Naive thymus-derived CD4-positive, alpha-beta T cell (primary cell): ENCODE results near the gene MFSD6. TPM values are rescaled to one million over a fixed set of nuclear protein-coding genes. Genes with fewer than 3 reads are reported as not detected.

Source experiments
- ATAC-seq: fragments of 150-1000 bp; cut with Tn5 transposase; 2 replicates; pipeline ENCODE4 v1.10.0; 2021; ENCODE audit warnings: mild to moderate bottlenecking, moderate library complexity
- CTCF ChIA-PET: fragments of 350-600 bp; sonication (Branson Sonifier 250); formaldehyde crosslinking; loops from one replicate; lab custom pipeline; 2021; ENCODE audit warnings: antibody characterized with exemption; lab: Charles Lee
- POLR2A ChIA-PET: fragments of 350-600 bp; sonication (Branson Sonifier 250); formaldehyde crosslinking; loops from one replicate; lab custom pipeline; 2021; ENCODE audit warnings: antibody characterized with exemption, inconsistent platforms; lab: Charles Lee
- DNase-seq, 9 donors: peaks; one replicate each; pipeline versions ENCODE4 v3.0.0 to v3.0.0-alpha.2; 2020 to 2022; ENCODE audit warnings: mixed read lengths in 1 of 9
- H3K27ac ChIP-seq: one replicate; pipeline ENCODE4 v1.7.0; 2013; ENCODE audit warnings: mild to moderate bottlenecking, low read depth, low read length, moderate library complexity
- H3K27me3 ChIP-seq, 2 donors: one replicate each; pipeline ENCODE4 v1.7.0; 2013; ENCODE audit warnings: low read length in 2 of 2, mild to moderate bottlenecking in 2 of 2, moderate library complexity in 2 of 2; ENCODE audit not compliant: control insufficient read depth in 2 of 2, insufficient read depth in 2 of 2
- H3K36me3 ChIP-seq, 3 experiments: 1 replicate in 2 of 3; 2 replicates in 1 of 3; pipeline ENCODE4 v1.7.0; 2013; ENCODE audit warnings: low read length in 3 of 3, mild to moderate bottlenecking in 3 of 3, moderate library complexity in 1 of 3; ENCODE audit not compliant: insufficient read depth in 3 of 3, control insufficient read depth in 2 of 3
- H3K4me1 ChIP-seq, 2 donors: one replicate each; pipeline ENCODE4 v1.7.0; 2013; ENCODE audit warnings: low read length in 2 of 2, mild to moderate bottlenecking in 2 of 2, moderate library complexity in 1 of 2; ENCODE audit not compliant: control insufficient read depth in 2 of 2, insufficient read depth in 2 of 2
- H3K4me3 ChIP-seq: 2 replicates; pipeline ENCODE4 v1.7.0; 2013; ENCODE audit warnings: mild to moderate bottlenecking, low read length
- H3K9me3 ChIP-seq, 3 experiments: 1 replicate in 2 of 3; 2 replicates in 1 of 3; pipeline ENCODE4 v1.7.0; 2013; ENCODE audit warnings: low read length in 3 of 3; ENCODE audit not compliant: control insufficient read depth in 2 of 3
- H3K27ac Mint-ChIP-seq, 9 donors: one replicate each; pipeline ENCODE4 v1.8.0; 2020 to 2022; ENCODE audit warnings: mixed read lengths in 9 of 9, mild to moderate bottlenecking in 8 of 9, moderate library complexity in 5 of 9, inconsistent platforms in 2 of 9
- H3K27me3 Mint-ChIP-seq, 5 donors: one replicate each; pipeline ENCODE4 v1.8.0; 2021 to 2022; ENCODE audit warnings: mixed read lengths in 5 of 5, mild to moderate bottlenecking in 1 of 5
- H3K36me3 Mint-ChIP-seq, 5 donors: one replicate each; pipeline ENCODE4 v1.8.0; 2020 to 2022; ENCODE audit warnings: mixed read lengths in 5 of 5, mild to moderate bottlenecking in 3 of 5, inconsistent platforms in 1 of 5
- H3K4me1 Mint-ChIP-seq, 7 donors: one replicate each; pipeline ENCODE4 v1.8.0; 2020 to 2022; ENCODE audit warnings: mixed read lengths in 7 of 7, mild to moderate bottlenecking in 3 of 7, inconsistent platforms in 1 of 7
- H3K4me3 Mint-ChIP-seq, 10 donors: one replicate each; pipeline ENCODE4 v1.8.0; 2020 to 2022; ENCODE audit warnings: mild to moderate bottlenecking in 10 of 10, mixed read lengths in 10 of 10, moderate library complexity in 6 of 10, inconsistent platforms in 2 of 10
- H3K9me3 Mint-ChIP-seq, 11 donors: one replicate each; pipeline ENCODE4 v1.8.0; 2020 to 2022; ENCODE audit warnings: mixed read lengths in 11 of 11, mild to moderate bottlenecking in 4 of 11, inconsistent platforms in 1 of 11, moderate library complexity in 1 of 11
- intact Hi-C, 2 donors: fragments of 100-400 bp; cut with micrococcal nuclease; formaldehyde crosslinking; loops; one replicate each; pipeline ENCODE4 v1.15.1; 2023
- polyA plus RNA-seq, 2 donors: library from polyadenylated mRNA; unstranded; fragments of 300-500 nt; fragmentation: Illumina TruSeq; gene quantifications; one replicate each; pipeline ENCODE4 v1.2.3, GENCODE V29; 2021
- total RNA-seq, 6 experiments: library from RNA in 5 of 6; stranded (reverse) in 5 of 6; gene quantifications; 1 replicate in 5 of 6; 2 replicates in 1 of 6; pipeline ENCODE4 v1.2.3 and lab custom pipeline; 2021 to 2026

MFSD6 gene
- total and polyA plus RNA-seq, 7 experiments from 2014 or later = 16.5 to 49.3 (median 38.8) TPM

DNA sequence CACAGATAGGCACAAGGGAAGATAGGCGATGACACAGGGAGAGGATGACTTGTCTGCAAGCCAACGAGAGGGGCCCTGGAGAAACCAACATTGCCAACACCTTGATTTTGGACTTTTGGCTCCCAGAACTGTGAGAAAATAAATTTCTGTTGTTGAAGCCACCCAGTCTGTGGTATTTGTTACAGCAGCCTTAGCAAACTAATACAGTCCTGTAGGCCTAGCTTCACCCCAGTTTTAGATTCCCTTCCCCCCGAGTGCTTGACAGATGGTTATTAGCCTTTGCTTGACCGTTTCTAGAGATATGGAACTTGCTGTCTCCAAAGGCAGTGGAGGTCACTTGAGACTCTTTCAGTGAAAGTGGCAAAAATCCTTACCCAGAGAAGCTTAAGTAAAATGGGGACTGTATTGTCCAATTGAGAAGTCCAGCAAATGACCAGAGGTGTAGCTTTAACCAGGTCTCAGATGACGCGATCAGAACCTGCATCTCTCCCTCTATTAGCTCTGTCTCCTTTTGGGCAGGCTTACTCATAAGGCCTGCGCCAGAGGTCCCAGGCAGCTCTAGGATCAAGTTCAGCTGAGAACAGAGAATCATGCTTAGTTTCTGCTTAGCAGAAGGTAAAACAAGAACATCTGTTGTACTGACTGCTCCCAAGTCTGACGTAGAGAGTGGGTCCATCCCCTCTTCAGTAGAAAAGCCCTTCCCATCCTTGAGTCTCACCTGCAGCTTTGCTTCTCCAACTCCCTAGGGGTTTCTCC, 50.4 kb downstream of the MFSD6 start:
- peak overlapping the region in 3 of 10 donors; percentile 7 to 23 (median 8) for H3K4me3 Mint-ChIP-seq

DNA sequence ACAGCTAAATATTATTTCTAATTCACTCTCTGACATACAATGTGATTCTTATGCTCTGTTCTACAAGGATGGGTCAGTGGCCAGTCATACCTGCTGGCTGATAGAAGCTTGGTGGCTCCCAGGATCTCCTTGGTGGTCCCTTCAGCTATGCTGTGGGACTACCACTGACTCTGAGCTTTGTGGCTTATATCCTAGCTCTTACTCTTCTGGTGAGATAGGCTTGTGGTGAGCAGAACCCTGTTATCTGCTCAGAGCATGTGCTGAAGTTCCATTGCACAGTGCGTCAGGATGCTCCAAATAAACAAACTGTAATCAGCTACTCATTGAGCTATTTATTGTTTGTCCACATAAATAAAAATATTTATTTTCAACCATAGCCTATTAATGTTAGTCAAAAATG, 51.7 kb downstream of the MFSD6 start:
- H3K4me3 ChIP-seq = no peak overlapping the region
- no peaks in the 10 kb centered on the region for H3K27me3 Mint-ChIP-seq
- ChIA-PET POLR2A (interaction anchor here (1.2 kb wide), 1 partner anchor 74 kb away, joined by 3 read pairs; the partner anchor contains the start of gene NEMP2), CTCF (interaction anchor here (0.6 to 1.0 kb wide), 2 partner anchors 16 to 18 kb away, joined by 3 read pairs; no protein-coding TSS in a partner anchor)
- intact Hi-C loops = loop anchor here in 1 of 2 donors (2.0 kb wide), 1 partner anchor 15 kb away; no protein-coding TSS in a partner anchor
- H3K9me3 ChIP-seq = no peaks in the 10 kb centered on the region
- no peak overlapping the region for H3K27ac ChIP-seq
- H3K27ac Mint-ChIP-seq = peak overlapping the region in 2 of 9 donors; percentile 2 to 5
- DNase-seq = no peak
- peaks cover 0 to 17% of the 10 kb centered on the region in 2 donors for H3K4me1 ChIP-seq
- H3K36me3 ChIP-seq = peaks cover 0 to 22% (median 0%) of the 10 kb centered on the region in 3 experiments
- H3K36me3 Mint-ChIP-seq = peaks cover 6 to 55% (median 35%) of the 10 kb centered on the region in 5 donors
- no peak overlapping the region for H3K4me3 Mint-ChIP-seq
- no peaks in the 10 kb centered on the region for H3K9me3 Mint-ChIP-seq
- H3K4me1 Mint-ChIP-seq = peaks cover 9 to 85% (median 76%) of the 10 kb centered on the region in 7 donors
- ATAC-seq = no peak
- H3K27me3 ChIP-seq = no peaks in the 10 kb centered on the region

More for the DNA sequence above, 50.4 kb downstream of the MFSD6 start:
- Mint-ChIP-seq H3K27ac (peak overlapping the region in 5 of 9 donors; percentile 20 to 38 (median 30)), H3K27me3 (no peaks in the 10 kb centered on the region), H3K36me3 (peaks cover 6 to 62% (median 39%) of the 10 kb centered on the region in 5 donors), H3K4me1 (peaks cover 3 to 84% (median 72%) of the 10 kb centered on the region in 7 donors), H3K9me3 (peaks cover 0 to 1% (median 0%) of the 10 kb centered on the region in 11 donors)
- no peak overlapping the region for H3K4me3 ChIP-seq
- ATAC-seq (no peak), DNase-seq (no peak)
- no peaks in the 10 kb centered on the region for H3K9me3 ChIP-seq
- no peak overlapping the region for H3K27ac ChIP-seq
- ChIA-PET POLR2A (interaction anchor here (1.2 to 1.8 kb wide), 2 partner anchors 12 to 76 kb away, joined by 3 to 4 read pairs; partner anchors contain the start of gene NEMP2), CTCF (interaction anchor here (1.0 kb wide), 1 partner anchor 20 kb away, joined by 3 read pairs; no protein-coding TSS in a partner anchor)
- H3K36me3 ChIP-seq = peaks cover 0 to 28% (median 0%) of the 10 kb centered on the region in 3 experiments
- H3K27me3 ChIP-seq = no peaks in the 10 kb centered on the region
- intact Hi-C loops = loop anchor here in 1 of 2 donors (2.0 kb wide), 1 partner anchor 14 kb away; no protein-coding TSS in a partner anchor
- H3K4me1 ChIP-seq = peaks cover 0 to 11% of the 10 kb centered on the region in 2 donors

DNA sequence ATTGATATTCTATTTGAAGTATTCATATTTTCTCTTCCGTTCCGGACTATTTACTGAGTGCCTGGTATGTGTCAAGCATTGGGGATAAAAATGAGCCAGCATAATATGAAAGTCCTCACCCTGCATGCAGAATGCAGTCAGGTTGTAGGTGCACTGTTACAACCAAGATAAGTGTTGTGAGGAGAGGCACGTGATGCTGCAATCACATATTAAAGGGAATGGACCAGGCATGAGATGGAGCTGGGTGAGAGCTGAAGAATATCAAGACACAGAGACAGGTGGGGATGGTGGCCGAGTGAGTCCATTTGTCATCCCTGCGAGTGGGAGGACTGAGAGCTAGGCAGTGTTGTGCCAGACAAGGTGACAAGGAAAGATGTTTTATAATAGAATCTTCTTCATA, 52.3 kb downstream of the MFSD6 start:
- ChIA-PET CTCF (interaction anchor here (0.6 kb wide), 1 partner anchor 17 kb away, joined by 3 read pairs; no protein-coding TSS in a partner anchor), POLR2A (interaction anchor here (0.6 kb wide), 1 partner anchor 13 kb away, joined by 3 read pairs; no protein-coding TSS in a partner anchor)
- no peak overlapping the region for H3K27ac ChIP-seq
- no peaks in the 10 kb centered on the region for H3K9me3 ChIP-seq
- Mint-ChIP-seq H3K27me3 (no peaks in the 10 kb centered on the region), H3K4me3 (peak overlapping the region in 1 of 10 donors; percentile 12), H3K9me3 (no peaks in the 10 kb centered on the region), H3K27ac (peak overlapping the region in 2 of 9 donors; percentile 1 to 2), H3K4me1 (peaks cover 13 to 87% (median 78%) of the 10 kb centered on the region in 7 donors), H3K36me3 (peaks cover 6 to 52% (median 33%) of the 10 kb centered on the region in 5 donors)
- no peak overlapping the region for H3K4me3 ChIP-seq
- H3K4me1 ChIP-seq = peaks cover 0 to 17% of the 10 kb centered on the region in 2 donors
- ATAC-seq (no peak), DNase-seq (no peak)
- intact Hi-C loops = no loop called here
- peaks cover 0 to 22% (median 0%) of the 10 kb centered on the region in 3 experiments for H3K36me3 ChIP-seq
- no peaks in the 10 kb centered on the region for H3K27me3 ChIP-seq

DNA sequence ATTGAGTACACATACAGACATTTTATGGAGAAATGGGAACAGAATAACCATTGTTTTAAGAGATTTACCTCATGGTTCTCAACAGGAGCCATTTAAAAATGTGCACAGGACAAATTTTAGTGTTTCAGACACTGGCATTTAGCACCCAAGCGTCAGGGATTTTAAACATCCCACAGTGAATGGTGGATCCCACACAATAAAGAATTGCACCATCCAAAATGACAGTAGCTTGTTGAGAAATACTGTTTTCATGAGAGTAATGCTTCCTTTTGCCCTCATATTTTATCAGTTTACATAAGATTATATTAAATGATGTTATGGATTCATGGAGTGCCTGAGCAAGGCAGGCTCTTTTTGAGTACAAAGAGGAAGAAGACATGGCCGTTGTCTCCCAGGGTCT, 54.0 kb downstream of the MFSD6 start:
- peaks cover 0 to 24% of the 10 kb centered on the region in 2 donors for H3K4me1 ChIP-seq
- intact Hi-C loops = no loop called here
- H3K36me3 ChIP-seq = peaks cover 0 to 13% (median 0%) of the 10 kb centered on the region in 3 experiments
- ChIA-PET CTCF (no interaction called here), POLR2A (no interaction called here)
- no peak overlapping the region for H3K4me3 ChIP-seq
- H3K9me3 ChIP-seq = no peaks in the 10 kb centered on the region
- no peak for ATAC-seq
- H3K27me3 ChIP-seq = no peaks in the 10 kb centered on the region
- no peaks in the 10 kb centered on the region for H3K9me3 Mint-ChIP-seq
- no peak for DNase-seq
- peak overlapping the region in 4 of 9 donors; percentile 13 to 53 (median 20) for H3K27ac Mint-ChIP-seq
- peaks cover under 1 to 53% (median 34%) of the 10 kb centered on the region in 5 donors for H3K36me3 Mint-ChIP-seq
- peaks cover 13 to 94% (median 84%) of the 10 kb centered on the region in 7 donors for H3K4me1 Mint-ChIP-seq
- H3K27me3 Mint-ChIP-seq = no peaks in the 10 kb centered on the region
- peak overlapping the region in 1 of 10 donors; percentile 16 for H3K4me3 Mint-ChIP-seq
- H3K27ac ChIP-seq = no peak overlapping the region

DNA sequence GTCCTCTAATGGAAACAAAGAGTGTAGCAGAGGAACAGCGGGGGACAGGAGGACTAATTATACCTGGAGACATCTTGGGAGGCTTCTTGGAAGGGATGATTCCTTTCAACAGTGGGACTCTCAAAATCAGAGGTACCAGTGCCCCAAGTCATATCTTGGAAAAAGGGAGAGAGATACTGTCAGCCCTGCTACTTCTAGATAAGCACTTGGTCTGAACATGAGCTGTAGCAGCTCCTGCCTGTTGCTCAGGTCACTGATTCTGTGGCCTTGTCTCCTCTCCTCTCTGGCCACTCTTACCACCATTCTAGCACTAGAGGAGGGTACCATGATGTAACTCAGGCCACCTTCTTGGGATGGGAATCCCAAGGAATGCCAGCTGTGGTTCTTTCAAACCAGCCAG, 54.5 kb downstream of the MFSD6 start:
- Mint-ChIP-seq H3K27me3 (no peaks in the 10 kb centered on the region), H3K36me3 (peaks cover 0 to 50% (median 30%) of the 10 kb centered on the region in 5 donors), H3K4me1 (peaks cover 14 to 94% (median 84%) of the 10 kb centered on the region in 7 donors), H3K4me3 (peak overlapping the region in 2 of 10 donors; percentile 16 to 34), H3K9me3 (no peaks in the 10 kb centered on the region), H3K27ac (peak overlapping the region in 4 of 9 donors; percentile 13 to 53 (median 20))
- Histone ChIP-seq H3K4me3 (no peak overlapping the region), H3K36me3 (peaks cover 0 to 10% (median 0%) of the 10 kb centered on the region in 3 experiments), H3K27ac (no peak overlapping the region), H3K27me3 (no peaks in the 10 kb centered on the region), H3K4me1 (peaks cover 0 to 28% of the 10 kb centered on the region in 2 donors), H3K9me3 (no peaks in the 10 kb centered on the region)
- POLR2A ChIA-PET = no interaction called here
- ATAC-seq (no peak), DNase-seq (no peak)
- CTCF ChIA-PET = no interaction called here
- intact Hi-C loops = no loop called here

DNA sequence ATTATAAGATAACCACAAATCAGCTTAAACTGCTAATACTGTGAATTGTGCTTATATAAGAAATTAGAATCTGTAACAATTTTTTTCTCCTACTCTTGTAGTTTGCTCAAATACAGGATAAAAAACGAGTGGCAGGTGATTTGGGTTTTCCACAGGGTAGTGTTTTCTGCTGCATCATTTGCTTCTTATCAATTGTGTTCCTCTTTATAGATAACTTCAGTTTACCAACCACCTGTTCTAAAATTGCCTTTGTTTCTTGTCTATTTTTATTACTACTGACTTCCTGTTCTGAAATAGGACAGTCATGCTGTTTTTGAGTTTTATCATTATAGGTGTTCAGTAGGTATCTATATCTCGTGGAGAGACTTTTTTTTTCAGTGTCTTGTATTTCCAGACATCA, 56.9 kb downstream of the MFSD6 start:
- Histone ChIP-seq H3K36me3 (no peaks in the 10 kb centered on the region), H3K4me1 (peaks cover 7 to 34% of the 10 kb centered on the region in 2 donors), H3K27ac (no peak overlapping the region), H3K9me3 (no peaks in the 10 kb centered on the region), H3K27me3 (no peaks in the 10 kb centered on the region), H3K4me3 (no peak overlapping the region)
- H3K4me3 Mint-ChIP-seq = peak overlapping the region in 3 of 10 donors; percentile 4 to 17 (median 12)
- CTCF ChIA-PET = no interaction called here
- peaks cover 23 to 94% (median 84%) of the 10 kb centered on the region in 7 donors for H3K4me1 Mint-ChIP-seq
- no peak for ATAC-seq
- H3K36me3 Mint-ChIP-seq = peaks cover 0 to 57% (median 22%) of the 10 kb centered on the region in 5 donors
- no peaks in the 10 kb centered on the region for H3K27me3 Mint-ChIP-seq
- intact Hi-C loops = no loop called here
- H3K9me3 Mint-ChIP-seq = no peaks in the 10 kb centered on the region
- DNase-seq = no peak
- H3K27ac Mint-ChIP-seq = peak overlapping the region in 3 of 9 donors; percentile 4 to 70 (median 58)
- POLR2A ChIA-PET = no interaction called here
